MCF 10A (cell line): ENCODE data around the gene DCAF6. TPM values are rescaled to one million over a fixed set of nuclear protein-coding genes. Genes with fewer than 3 reads are reported as not detected.

ENCODE experiments used
- BruUV-seq: library from RNA; stranded (reverse); fragments of 400-500 nt; replicated peaks from 2 replicates; lab custom pipeline; 2021; lab: Mats Ljungman, UMichigan
- CTCF ChIA-PET: fragments of 300-600 bp; sonication (Branson Sonifier 250); formaldehyde crosslinking; extraction: SDS; loops from one replicate; lab custom pipeline; 2021; ENCODE audit warnings: antibody characterized with exemption, inconsistent platforms; lab: Yijun Ruan, JAX
- POLR2A ChIA-PET: fragments of 300-600, 350-650 bp; sonication (Branson Sonifier 250); formaldehyde crosslinking; extraction: SDS; loops from one replicate; lab custom pipeline; 2020; ENCODE audit warnings: antibody characterized with exemption, inconsistent platforms; lab: Yijun Ruan, JAX
- DNase-seq: peaks from one replicate; pipeline ENCODE4 v3.0.0-alpha.2; 2018; ENCODE audit not compliant: unreplicated experiment
- H3K27ac Mint-ChIP-seq: one replicate; pipeline ENCODE4 v1.8.0; 2022; ENCODE audit warnings: mild to moderate bottlenecking, low read depth, mixed read lengths; ENCODE audit not compliant: unreplicated experiment
- H3K27me3 Mint-ChIP-seq: one replicate; pipeline ENCODE4 v1.8.0; 2022; ENCODE audit warnings: mixed read lengths; ENCODE audit not compliant: insufficient read depth, unreplicated experiment
- H3K36me3 Mint-ChIP-seq: one replicate; pipeline ENCODE4 v1.8.0; 2022; ENCODE audit warnings: mild to moderate bottlenecking, moderate library complexity, mixed read lengths; ENCODE audit not compliant: insufficient read depth, unreplicated experiment
- H3K4me1 Mint-ChIP-seq: one replicate; pipeline ENCODE4 v1.8.0; 2022; ENCODE audit warnings: mixed read lengths; ENCODE audit not compliant: insufficient read depth, unreplicated experiment
- H3K4me3 Mint-ChIP-seq: one replicate; pipeline ENCODE4 v1.8.0; 2022; ENCODE audit warnings: mild to moderate bottlenecking, moderate library complexity, mixed read lengths; ENCODE audit not compliant: unreplicated experiment
- H3K9me3 Mint-ChIP-seq: one replicate; pipeline ENCODE4 v1.8.0; 2022; ENCODE audit warnings: mixed read lengths; ENCODE audit not compliant: unreplicated experiment
- CTCF ChIP-seq: fragments of 200-600 bp; IDR thresholded peaks from one replicate; pipeline ENCODE4 v1.8.0; 2022; ENCODE audit warnings: antibody characterized with exemption, mild to moderate bottlenecking; ENCODE audit not compliant: unreplicated experiment
- intact Hi-C: fragments of 100-400 bp; cut with micrococcal nuclease; formaldehyde crosslinking; loops from 2 replicates; pipeline ENCODE4 v1.14.1; 2022
- total RNA-seq: library from RNA; stranded (reverse); gene quantifications from 2 replicates; pipeline ENCODE4 v1.2.3, GENCODE V29; 2022

DCAF6 gene
- total RNA-seq, 1 experiment from 2014 or later, result 57.2 TPM

GRCh38 chr1:168005529-168005928 is 69.0 kb downstream of the DCAF6 start:
- H3K4me3 Mint-ChIP-seq, result no peak overlapping the region
- DNase-seq, result no peak
- ChIA-PET POLR2A (interaction anchor here (0.8 to 2.2 kb wide), 2 partner anchors 10 to 25 kb away, joined by 3 to 9 read pairs; no protein-coding TSS in a partner anchor), CTCF (interaction anchor here (1.1 to 1.8 kb wide), 2 partner anchors 77 to 78 kb away, joined by 4 to 5 read pairs; no protein-coding TSS in a partner anchor)
- intact Hi-C loops, result no loop called here
- H3K27me3 Mint-ChIP-seq, result no peaks in the 10 kb centered on the region
- no peak for TF ChIP-seq CTCF
- H3K36me3 Mint-ChIP-seq, result peaks cover 68% of the 10 kb centered on the region
- H3K27ac Mint-ChIP-seq, result no peak overlapping the region
- no TSS peak for BruUV-seq
- peaks cover 11% of the 10 kb centered on the region for H3K9me3 Mint-ChIP-seq
- H3K4me1 Mint-ChIP-seq, result peaks cover 12% of the 10 kb centered on the region

- no peaks in the 10 kb centered on the region for H3K27me3 Mint-ChIP-seq
These were observed 71.2 kb downstream of the DCAF6 start for GRCh38 chr1:168007691-168008090.

GRCh38 chr1:168008595-168008994 is 72.1 kb downstream of the DCAF6 start:
- intact Hi-C loops, result no loop called here
- H3K4me3 Mint-ChIP-seq, result no peak overlapping the region
- peaks cover 12% of the 10 kb centered on the region for H3K4me1 Mint-ChIP-seq
- ChIA-PET POLR2A (no interaction called here), CTCF (interaction anchor here (0.6 to 2.3 kb wide), 3 partner anchors 38 to 132 kb away, joined by 3 to 6 read pairs (median 3); no protein-coding TSS in a partner anchor)
- H3K27me3 Mint-ChIP-seq, result no peaks in the 10 kb centered on the region
- H3K36me3 Mint-ChIP-seq, result peaks cover 54% of the 10 kb centered on the region
- DNase-seq, result no peak
- peaks cover 11% of the 10 kb centered on the region for H3K9me3 Mint-ChIP-seq
- no peak overlapping the region for H3K27ac Mint-ChIP-seq
- no peak for TF ChIP-seq CTCF
- BruUV-seq, result no TSS peak

More at GRCh38 chr1:168007691-168008090, 71.2 kb downstream of the DCAF6 start:
- ChIA-PET POLR2A (interaction anchor here (0.6 to 2.2 kb wide), 3 partner anchors 8 to 154 kb away, joined by 3 to 9 read pairs (median 3); no protein-coding TSS in a partner anchor), CTCF (interaction anchor here (0.5 to 1.8 kb wide), 3 partner anchors 74 to 455 kb away, joined by 3 to 5 read pairs (median 4); no protein-coding TSS in a partner anchor)
- no peak for TF ChIP-seq CTCF
- Mint-ChIP-seq H3K9me3 (peaks cover 11% of the 10 kb centered on the region), H3K4me1 (peaks cover 12% of the 10 kb centered on the region), H3K4me3 (no peak overlapping the region), H3K27ac (no peak overlapping the region), H3K36me3 (peaks cover 53% of the 10 kb centered on the region)
- DNase-seq, result no peak
- intact Hi-C loops, result no loop called here
- BruUV-seq, result no TSS peak

- Mint-ChIP-seq H3K27me3 (no peaks in the 10 kb centered on the region), H3K36me3 (peaks cover 54% of the 10 kb centered on the region), H3K9me3 (peaks cover 11% of the 10 kb centered on the region), H3K4me3 (no peak overlapping the region), H3K27ac (no peak overlapping the region), H3K4me1 (peaks cover 12% of the 10 kb centered on the region)
- POLR2A ChIA-PET, result no interaction called here
- BruUV-seq, result no TSS peak
- intact Hi-C loops, result no loop called here
- CTCF ChIA-PET, result interaction anchor here (0.5 to 2.3 kb wide), 4 partner anchors 39 to 590 kb away, joined by 3 to 6 read pairs (median 3); no protein-coding TSS in a partner anchor
- TF ChIP-seq CTCF, result no peak
- DNase-seq, result no peak
These were observed 72.8 kb downstream of the DCAF6 start for GRCh38 chr1:168009322-168009721.
